Stimulated activated CD4-positive, alpha-beta T cell treated with anti-CD3 and anti-CD28 coated beads, Interleukin-15, amount 100 ng/mL, for 1 hour (primary cell): Measurements from ENCODE around the gene SPEG.

ENCODE experiments used
- DNase-seq, 2 donors: peaks; one replicate each; pipeline ENCODE4 v3.0.0-alpha.2; 2020; ENCODE audit warnings: low read depth in 1 of 2, low spot score in 1 of 2

SPEG gene

GRCh38 chr2:219509780-219510511 lies 75.3 kb downstream of the SPEG start:
- DNase-seq: peak; percentile 19 to 37

DNA sequence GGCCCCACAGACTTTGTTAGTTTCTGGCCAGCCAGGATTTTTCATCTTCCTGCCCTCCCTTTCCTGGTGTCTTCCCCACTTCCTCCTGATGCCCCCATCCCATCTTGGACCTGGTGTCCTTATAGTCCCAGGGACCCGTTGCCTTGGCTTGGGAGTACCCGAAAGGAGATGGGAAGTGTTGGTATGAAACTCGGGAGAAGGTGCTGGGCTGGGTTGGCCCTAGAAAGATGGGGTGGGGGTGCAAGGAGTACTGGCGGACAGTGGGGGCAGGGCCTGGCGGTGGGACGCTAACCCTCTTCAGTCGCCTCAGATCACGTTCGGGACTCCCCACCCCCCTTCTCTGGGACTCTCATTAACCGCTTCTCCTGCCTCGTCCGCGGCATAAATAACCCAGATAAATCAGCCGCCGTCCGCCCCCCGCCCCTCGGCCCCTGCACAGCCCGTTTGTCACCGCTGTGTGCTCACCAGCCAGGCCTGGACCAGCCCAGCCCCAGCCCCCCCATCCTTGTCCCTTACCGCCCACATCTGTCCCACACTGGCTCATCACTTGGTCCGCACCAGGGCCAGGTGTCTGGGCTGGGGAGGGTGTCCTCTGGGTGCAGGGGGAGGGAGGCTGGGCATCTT lies 76.0 kb downstream of the SPEG start:
- DNase-seq: no peak

GRCh38 chr2:219511547-219512325 lies 77.1 kb downstream of the SPEG start:
- no peak for DNase-seq

- no peak for DNase-seq
These were observed 78.0 kb downstream of the SPEG start for GRCh38 chr2:219512524-219513216.

DNA sequence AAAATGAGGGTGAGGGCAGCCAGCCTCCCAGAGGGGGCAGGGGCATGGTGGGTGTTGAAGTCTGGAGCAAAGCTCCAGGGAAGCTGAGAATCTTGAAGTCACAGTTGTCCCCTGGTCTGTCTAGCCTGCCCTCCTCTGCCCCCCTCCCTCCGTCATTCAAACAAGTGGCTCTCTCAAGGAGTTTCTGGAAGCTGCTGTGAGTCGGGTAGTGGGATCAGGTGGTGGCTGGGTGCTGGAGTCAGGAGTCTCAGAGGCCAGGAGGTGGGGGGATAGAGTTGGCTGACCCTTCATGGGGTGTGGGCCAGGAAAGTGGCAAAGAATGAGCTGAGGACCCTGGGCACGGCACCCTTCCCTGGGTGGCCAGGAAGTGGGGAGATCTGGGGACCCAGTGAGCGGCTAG lies 79.1 kb downstream of the SPEG start:
- DNase-seq: no peak

GRCh38 chr2:219514196-219514761 lies 79.6 kb downstream of the SPEG start, which contains the start of gene ASIC4:
TSS of gene ASIC4 (plus strand) at chr2:219514482. CDS start at chr2:219514725, 243 bp downstream.
- DNase-seq: no peak

DNA sequence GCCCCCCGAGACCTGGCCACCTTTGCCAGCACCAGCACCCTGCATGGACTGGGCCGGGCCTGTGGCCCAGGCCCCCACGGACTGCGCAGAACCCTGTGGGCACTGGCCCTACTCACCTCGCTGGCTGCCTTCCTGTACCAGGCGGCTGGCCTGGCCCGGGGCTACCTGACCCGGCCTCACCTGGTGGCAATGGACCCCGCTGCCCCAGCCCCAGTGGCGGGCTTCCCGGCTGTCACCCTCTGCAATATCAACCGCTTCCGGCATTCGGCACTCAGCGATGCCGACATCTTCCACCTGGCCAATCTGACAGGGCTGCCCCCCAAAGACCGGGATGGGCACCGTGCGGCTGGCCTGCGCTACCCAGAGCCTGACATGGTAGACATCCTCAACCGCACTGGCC lies 80.2 kb downstream of the SPEG start:
- no peak for DNase-seq

DNA sequence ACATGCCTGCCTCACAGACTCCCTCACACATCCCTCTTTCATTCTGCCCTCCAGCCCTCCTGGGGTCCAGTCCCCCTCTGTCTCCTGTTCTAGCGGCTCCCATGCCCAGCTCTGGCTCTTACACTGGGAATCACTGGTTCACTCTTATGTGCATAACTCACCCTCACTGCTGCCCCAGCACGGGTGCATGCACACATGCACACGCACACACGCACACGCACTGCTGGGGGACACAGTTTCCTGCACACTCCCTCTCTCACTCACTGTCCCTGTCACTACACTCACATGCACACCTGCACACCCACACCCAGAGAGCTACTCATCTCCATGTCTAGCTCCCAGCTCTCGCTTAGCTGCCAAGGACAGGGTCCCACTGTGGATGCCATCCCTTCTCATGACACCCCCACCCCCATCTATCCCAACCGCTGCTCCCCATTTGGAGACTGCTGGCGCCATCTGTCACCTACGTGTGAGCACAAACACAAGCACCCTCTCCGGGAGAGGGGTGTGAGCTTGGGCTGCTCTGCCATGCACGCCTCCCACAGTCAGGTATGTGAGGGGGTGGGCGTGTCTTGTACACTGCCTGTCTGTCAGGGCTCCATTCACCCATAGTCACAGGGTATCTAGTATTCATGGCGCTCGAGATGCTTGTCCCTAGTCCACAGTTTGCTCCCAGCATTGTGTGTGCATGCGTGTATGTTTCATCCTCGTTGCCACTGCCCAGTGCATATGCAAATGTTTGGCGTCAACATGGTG lies 81.4 kb downstream of the SPEG start:
- no peak for DNase-seq

- DNase-seq: no peak
These were observed 82.2 kb downstream of the SPEG start for GRCh38 chr2:219516888-219517287.

GRCh38 chr2:219517954-219518778 lies 83.5 kb downstream of the SPEG start:
- DNase-seq: no peak

DNA sequence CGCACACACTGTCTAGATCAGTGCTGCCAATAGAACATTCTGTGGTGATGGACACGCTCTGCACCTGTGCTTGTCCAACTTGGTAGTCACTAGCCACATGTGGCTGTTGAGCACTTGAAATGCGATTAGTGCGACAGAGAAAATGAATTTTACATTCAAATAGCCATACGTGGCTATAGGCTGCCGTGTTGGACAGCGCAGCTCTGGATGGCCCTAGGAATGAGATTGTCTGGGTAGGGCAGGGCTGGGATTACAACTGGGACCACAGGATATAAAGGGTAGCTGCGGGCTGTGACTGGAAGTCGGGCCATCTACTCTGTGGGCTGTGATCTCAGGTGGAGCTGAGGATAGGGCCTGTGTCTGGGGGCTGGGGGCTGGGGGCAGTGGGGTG lies 84.9 kb downstream of the SPEG start:
- no peak for DNase-seq

GRCh38 chr2:219520079-219520478 lies 85.4 kb downstream of the SPEG start:
- DNase-seq: no peak

GRCh38 chr2:219521066-219521880 lies 86.6 kb downstream of the SPEG start:
- no peak for DNase-seq

GRCh38 chr2:219522111-219523030 lies 87.7 kb downstream of the SPEG start:
- DNase-seq: no peak

- DNase-seq: no peak
These were observed 88.5 kb downstream of the SPEG start for GRCh38 chr2:219523031-219523671.

DNA sequence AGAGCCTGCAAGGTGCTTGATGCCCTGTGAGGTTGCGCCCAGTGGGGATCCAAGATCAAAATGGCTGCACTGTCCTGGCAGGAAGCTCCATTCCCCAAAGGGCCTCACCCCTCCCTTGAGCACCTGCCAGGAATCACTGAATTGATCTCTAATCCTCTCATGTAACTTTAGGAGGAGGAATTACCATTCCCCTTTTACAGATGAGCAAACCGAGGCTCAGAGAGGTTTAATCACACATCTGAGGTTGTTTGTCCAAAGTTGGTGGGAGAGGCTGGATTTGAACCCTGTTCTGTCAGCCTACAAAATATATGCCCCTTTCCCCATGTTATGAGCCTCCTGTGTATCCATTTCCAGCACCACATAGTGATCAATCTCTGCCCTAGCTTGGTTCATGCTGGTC lies 90.2 kb downstream of the SPEG start:
- DNase-seq: no peak
